HFFc6 (cell line): ENCODE results near the gene CNIH3. TPM values are rescaled to one million over a fixed set of nuclear protein-coding genes. Genes with fewer than 3 reads are reported as not detected.

Source experiments
- DNase-seq: peaks from one replicate; pipeline ENCODE4 v3.0.0-alpha.2; 2018
- H3K27ac Mint-ChIP-seq: 2 replicates; pipeline ENCODE4 v1.8.0; 2020; ENCODE audit warnings: mild to moderate bottlenecking, mixed read lengths
- H3K27me3 Mint-ChIP-seq: 2 replicates; pipeline ENCODE4 v1.8.0; 2021; ENCODE audit warnings: mild to moderate bottlenecking, moderate library complexity, mixed read lengths; ENCODE audit not compliant: insufficient read depth
- H3K36me3 Mint-ChIP-seq: 2 replicates; pipeline ENCODE4 v1.8.0; 2021; ENCODE audit warnings: low read depth, mixed read lengths
- H3K4me1 Mint-ChIP-seq: 2 replicates; pipeline ENCODE4 v1.8.0; 2020; ENCODE audit warnings: low read depth, mixed read lengths
- H3K4me3 Mint-ChIP-seq: 2 replicates; pipeline ENCODE4 v1.8.0; 2020; ENCODE audit warnings: mild to moderate bottlenecking, moderate library complexity, mixed read lengths
- H3K9me3 Mint-ChIP-seq: 2 replicates; pipeline ENCODE4 v1.8.0; 2020; ENCODE audit warnings: mild to moderate bottlenecking, mixed read lengths
- total RNA-seq, 6 experiments: library from RNA; stranded (reverse); fragmentation: NEBNext Ultra II Directional; extraction: Animal tissue kit (Norgen Biotek cat#: 25700); gene quantifications; 2 replicates in 1 of 6; 3 replicates in 5 of 6; pipeline ENCODE4 v1.2.3, GENCODE V29; 2021
- TF ChIP-seq, protein P1 (sequence below): fragments of 200-600 bp; sonication (generic); IDR thresholded peaks from 2 replicates; pipeline ENCODE4 v1.5.0; 2021; ENCODE audit warnings: antibody characterized with exemption, mild to moderate bottlenecking

CNIH3 gene
- total RNA-seq, 6 experiments from 2014 or later, result 18.6 to 32.3 (median 30.5) TPM

DNA sequence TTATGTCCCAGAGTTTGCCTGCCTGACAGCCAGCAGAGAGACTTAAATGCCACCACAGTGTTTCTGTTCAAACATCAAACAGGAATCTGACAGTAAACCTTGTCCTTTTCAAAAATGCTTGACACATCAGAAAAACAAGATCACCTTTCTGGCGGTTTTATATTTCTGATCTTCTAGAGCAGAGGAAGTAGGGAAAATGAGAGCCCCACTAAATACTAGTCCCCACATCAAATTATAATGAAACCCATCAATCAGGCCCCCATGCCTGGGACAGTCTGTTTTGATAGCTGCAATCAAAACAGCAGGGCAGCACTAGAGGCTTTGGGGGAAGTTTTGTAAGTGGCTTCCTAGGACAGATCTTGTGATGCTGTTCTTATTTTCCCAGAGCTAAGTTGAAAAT, 129.3 kb downstream of the CNIH3 start:
- no peak for DNase-seq
- Mint-ChIP-seq H3K36me3 (peaks cover 25% of the 10 kb centered on the region), H3K9me3 (no peaks in the 10 kb centered on the region), H3K4me1 (peaks cover 24% of the 10 kb centered on the region), H3K27me3 (peaks cover 6% of the 10 kb centered on the region), H3K4me3 (no peak overlapping the region), H3K27ac (no peak overlapping the region)
- TF ChIP-seq, protein P1, sequence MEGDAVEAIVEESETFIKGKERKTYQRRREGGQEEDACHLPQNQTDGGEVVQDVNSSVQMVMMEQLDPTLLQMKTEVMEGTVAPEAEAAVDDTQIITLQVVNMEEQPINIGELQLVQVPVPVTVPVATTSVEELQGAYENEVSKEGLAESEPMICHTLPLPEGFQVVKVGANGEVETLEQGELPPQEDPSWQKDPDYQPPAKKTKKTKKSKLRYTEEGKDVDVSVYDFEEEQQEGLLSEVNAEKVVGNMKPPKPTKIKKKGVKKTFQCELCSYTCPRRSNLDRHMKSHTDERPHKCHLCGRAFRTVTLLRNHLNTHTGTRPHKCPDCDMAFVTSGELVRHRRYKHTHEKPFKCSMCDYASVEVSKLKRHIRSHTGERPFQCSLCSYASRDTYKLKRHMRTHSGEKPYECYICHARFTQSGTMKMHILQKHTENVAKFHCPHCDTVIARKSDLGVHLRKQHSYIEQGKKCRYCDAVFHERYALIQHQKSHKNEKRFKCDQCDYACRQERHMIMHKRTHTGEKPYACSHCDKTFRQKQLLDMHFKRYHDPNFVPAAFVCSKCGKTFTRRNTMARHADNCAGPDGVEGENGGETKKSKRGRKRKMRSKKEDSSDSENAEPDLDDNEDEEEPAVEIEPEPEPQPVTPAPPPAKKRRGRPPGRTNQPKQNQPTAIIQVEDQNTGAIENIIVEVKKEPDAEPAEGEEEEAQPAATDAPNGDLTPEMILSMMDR, result no peak

DNA sequence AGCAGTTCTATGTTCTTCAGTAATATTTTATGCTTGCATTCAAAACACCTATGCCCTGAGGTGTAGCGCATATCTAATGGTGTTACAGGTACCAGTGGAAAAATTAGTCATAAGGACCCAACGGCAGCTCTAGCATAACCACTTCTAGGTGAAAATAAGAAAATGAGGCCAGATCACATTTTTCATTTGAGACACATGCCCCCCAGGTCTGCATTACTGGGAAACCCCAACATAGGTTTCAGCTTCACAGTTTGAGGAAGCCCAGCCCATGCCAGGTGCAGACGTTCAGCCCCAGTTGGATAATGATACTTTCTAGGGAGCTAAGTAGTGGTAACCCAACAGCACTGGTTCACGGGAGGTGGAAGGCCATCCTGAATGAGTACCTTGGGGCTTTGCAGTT, 129.8 kb downstream of the CNIH3 start:
- Mint-ChIP-seq H3K4me3 (no peak overlapping the region), H3K36me3 (peaks cover 22% of the 10 kb centered on the region), H3K27me3 (peaks cover 6% of the 10 kb centered on the region)

DNA sequence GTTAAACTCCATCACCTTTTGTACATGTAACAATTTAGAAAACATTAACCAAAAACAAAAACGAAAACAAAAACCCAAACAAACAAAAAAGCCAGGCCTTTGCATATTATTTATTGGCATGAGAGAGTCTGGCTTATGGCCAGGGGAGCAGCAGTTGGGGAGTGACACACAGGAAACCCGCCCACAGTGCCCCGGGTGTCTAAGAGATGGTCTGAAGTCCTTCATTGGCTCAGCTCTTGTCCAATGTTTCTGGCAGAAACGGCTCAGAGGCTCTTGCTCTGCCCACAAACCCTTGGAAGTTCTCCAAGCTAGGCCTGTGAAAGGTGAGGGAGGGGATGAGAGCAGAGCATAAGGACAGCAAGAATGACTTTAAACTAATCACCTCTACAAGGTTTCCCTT, 131.5 kb downstream of the CNIH3 start:
- H3K9me3 Mint-ChIP-seq, result no peaks in the 10 kb centered on the region
- peaks cover 33% of the 10 kb centered on the region for H3K4me1 Mint-ChIP-seq
- H3K27me3 Mint-ChIP-seq, result peaks cover 6% of the 10 kb centered on the region
- H3K36me3 Mint-ChIP-seq, result peaks cover 7% of the 10 kb centered on the region
- TF ChIP-seq, protein P1, result no peak
- no peak overlapping the region; the same call in 1 of the 2 replicates for H3K27ac Mint-ChIP-seq
- peak; percentile 8 for DNase-seq
- H3K4me3 Mint-ChIP-seq, result no peak overlapping the region

More for the DNA sequence above, 129.8 kb downstream of the CNIH3 start:
- no peaks in the 10 kb centered on the region for H3K9me3 Mint-ChIP-seq
- DNase-seq, result no peak
- H3K27ac Mint-ChIP-seq, result no peak overlapping the region
- H3K4me1 Mint-ChIP-seq, result peaks cover 27% of the 10 kb centered on the region
- TF ChIP-seq, protein P1, result no peak

DNA sequence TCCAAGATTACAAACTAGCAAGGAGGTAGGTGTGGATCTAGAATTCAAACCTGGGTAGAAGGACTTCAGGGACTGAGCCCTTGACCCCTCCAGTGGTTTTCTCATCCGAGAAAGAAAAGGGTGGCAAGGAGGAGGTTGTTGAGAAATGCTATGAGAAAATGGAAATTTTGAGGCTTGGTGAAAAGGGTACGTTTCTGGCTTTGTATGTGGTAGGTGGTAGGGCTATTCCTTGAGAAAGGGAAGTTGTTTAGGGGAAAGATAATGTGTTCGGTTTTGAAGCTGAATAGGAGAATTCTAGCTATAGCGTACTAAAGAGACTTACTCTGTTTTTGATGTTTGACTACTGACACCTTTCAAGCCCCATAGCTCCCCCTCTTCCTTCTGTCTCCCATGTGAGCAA, 133.8 kb downstream of the CNIH3 start:
- peaks cover 33% of the 10 kb centered on the region for H3K4me1 Mint-ChIP-seq
- H3K36me3 Mint-ChIP-seq, result no peaks in the 10 kb centered on the region; the same call in 1 of the 2 replicates
- no peak overlapping the region for H3K4me3 Mint-ChIP-seq
- TF ChIP-seq, protein P1, result no peak
- H3K27me3 Mint-ChIP-seq, result peaks cover 6% of the 10 kb centered on the region
- H3K9me3 Mint-ChIP-seq, result no peaks in the 10 kb centered on the region
- DNase-seq, result no peak
- no peak overlapping the region for H3K27ac Mint-ChIP-seq

DNA sequence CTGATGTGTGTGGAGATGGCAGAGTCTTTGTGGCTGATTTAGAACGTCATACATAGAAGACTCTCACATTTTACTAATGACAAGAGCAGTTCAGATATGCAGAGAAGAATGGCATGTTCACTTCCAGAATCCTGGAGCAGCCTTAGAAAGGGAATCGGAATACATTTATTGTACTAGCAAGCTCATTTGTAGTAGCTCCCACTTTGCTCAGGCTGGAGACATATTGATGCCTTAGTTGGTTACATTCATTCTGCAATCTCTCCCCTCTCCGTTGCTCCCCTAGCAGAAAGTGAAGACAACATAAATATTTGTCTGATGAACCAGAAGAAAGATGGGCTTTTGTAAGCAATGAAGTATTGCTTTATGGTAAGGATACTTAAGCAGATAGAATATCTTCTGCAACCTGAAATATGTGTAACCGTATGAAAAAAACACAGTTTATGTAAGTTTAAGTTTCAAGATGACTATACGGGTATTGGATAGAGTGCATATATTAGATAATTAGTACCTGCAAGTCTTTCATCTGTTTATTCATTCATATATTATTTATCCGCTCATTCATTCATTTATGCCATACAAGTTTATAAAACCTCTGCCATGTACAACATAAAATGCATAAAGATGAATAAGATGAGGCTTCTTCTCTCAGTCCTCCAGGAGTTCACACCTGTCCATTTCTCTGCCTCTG, 135.7 kb downstream of the CNIH3 start:
- no peaks in the 10 kb centered on the region; the same call in 1 of the 2 replicates for H3K36me3 Mint-ChIP-seq
- H3K27ac Mint-ChIP-seq, result no peak overlapping the region
- no peak overlapping the region for H3K4me3 Mint-ChIP-seq
- peaks cover 21% of the 10 kb centered on the region for H3K4me1 Mint-ChIP-seq
- TF ChIP-seq, protein P1, result no peak
- peaks cover 8% of the 10 kb centered on the region for H3K27me3 Mint-ChIP-seq
- H3K9me3 Mint-ChIP-seq, result no peaks in the 10 kb centered on the region
- no peak for DNase-seq
